GM19351 (cell line): Measurements from ENCODE around the gene PIK3CD.
"Not testable (repeated sequence)": the region's sequence is repeated elsewhere in the genome, so short reads cannot be mapped to it uniquely, and the experiment has no call there.

ENCODE experiments used
- ATAC-seq: cut with Tn5 transposase; IDR thresholded peaks from one replicate; pipeline ENCODE4 v1.9.1; 2021; ENCODE audit warnings: mild to moderate bottlenecking, moderate library complexity; ENCODE audit not compliant: unreplicated experiment

Gene PIK3CD

DNA sequence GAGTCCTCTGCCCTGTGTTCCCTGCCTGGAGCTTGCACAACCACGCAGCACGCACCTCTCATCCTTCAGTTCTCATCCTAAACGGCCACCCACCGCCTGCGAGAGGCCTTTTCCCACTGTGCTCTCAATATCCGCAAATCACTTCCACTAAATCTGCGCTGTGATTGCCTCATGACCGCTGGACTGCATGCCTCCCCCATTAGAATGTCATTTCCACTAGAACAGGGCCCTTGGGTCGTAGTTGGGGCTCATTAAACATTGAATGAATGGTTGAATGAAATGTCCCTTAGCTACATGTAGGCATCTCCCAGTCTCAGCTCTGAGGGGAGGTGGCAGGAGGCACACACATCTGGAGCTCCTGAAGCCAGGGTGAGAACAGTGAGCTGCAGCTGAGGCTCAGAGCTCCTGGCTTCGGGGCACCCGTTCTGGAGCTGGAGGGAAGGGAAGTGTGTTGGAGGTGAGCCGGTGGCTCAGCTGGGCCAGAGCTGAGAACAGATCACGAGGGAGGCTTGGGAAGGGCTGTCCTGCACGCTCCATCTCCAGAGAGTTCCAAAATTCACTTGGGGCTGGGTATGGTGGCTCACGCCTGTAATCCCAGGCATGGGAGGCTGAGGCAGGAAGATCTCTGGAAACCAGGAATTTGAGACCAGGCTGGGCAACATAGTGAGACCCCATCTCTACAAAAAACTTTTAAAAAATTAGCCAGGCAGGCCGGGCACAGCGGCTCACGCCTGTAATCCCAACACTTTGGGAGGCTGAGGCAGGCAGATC is 32.4 kb upstream of the PIK3CD start:
- ATAC-seq = no peak

DNA sequence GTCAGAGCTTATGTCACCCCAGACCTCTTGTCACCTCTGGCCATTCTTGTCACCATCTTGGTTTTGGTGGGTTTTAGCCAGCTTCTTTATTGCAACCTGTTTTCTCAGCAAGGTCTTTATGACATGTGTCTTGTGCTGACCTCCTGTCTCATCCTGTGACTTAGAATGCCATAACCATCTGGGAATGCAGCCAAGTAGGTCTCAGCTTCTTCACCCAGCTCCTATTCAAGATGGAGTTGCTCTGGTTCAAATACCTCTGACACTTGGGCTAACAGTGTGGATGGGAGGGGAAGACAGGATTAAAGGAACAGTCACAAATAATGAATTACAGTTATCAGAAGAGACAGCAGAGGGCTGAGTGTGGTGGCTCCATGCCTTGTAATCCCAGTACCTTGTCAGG is 30.5 kb upstream of the PIK3CD start:
- no peak for ATAC-seq

DNA sequence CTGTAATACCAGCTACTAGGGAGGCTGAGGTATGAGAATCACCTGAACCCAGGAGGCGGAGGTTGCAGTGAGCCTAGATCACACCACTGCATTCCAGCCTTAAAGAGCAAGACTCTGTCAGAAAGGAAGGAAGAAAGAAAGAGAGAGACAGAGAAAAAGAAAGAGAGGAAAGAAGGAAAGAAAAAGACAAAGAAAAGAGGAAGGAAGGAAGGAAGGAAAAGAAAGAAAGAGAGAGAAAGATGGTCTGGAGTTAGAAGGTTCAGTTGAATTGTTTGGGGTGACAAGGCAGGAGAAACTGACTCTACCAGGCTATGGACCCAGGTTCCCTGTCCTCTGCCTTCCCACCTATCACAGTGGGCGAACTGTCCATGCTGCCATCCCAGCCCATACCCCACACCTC is 27.4 kb upstream of the PIK3CD start:
- no peak for ATAC-seq

- ATAC-seq = not testable (repeated sequence)
Measured at GRCh38 chr1:9625030-9625429, 26.5 kb upstream of the PIK3CD start.

DNA sequence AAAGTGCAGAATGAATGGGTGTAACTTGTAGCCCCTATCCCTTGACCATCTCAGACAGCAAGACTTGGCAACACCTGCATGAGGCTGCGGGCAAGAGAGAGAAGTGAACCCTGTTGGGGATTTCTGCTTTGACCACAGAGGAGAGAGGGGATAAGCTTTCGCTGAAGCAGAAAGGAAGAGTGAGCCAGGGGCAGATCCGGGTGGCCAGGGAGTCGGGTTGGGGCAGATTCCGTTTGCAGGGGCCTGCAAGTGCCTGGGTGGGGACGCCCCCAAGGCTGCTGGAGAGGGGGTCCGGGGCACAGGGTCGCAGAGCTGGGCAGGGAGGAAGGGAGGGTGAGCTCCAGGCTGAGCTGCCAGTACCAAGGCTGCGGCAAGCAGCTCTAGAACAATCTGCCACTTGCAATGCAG is 25.3 kb upstream of the PIK3CD start:
- ATAC-seq = peak; percentile 48

- ATAC-seq = peak; percentile 30
Measured at GRCh38 chr1:9628541-9629444, 22.7 kb upstream of the PIK3CD start.

DNA sequence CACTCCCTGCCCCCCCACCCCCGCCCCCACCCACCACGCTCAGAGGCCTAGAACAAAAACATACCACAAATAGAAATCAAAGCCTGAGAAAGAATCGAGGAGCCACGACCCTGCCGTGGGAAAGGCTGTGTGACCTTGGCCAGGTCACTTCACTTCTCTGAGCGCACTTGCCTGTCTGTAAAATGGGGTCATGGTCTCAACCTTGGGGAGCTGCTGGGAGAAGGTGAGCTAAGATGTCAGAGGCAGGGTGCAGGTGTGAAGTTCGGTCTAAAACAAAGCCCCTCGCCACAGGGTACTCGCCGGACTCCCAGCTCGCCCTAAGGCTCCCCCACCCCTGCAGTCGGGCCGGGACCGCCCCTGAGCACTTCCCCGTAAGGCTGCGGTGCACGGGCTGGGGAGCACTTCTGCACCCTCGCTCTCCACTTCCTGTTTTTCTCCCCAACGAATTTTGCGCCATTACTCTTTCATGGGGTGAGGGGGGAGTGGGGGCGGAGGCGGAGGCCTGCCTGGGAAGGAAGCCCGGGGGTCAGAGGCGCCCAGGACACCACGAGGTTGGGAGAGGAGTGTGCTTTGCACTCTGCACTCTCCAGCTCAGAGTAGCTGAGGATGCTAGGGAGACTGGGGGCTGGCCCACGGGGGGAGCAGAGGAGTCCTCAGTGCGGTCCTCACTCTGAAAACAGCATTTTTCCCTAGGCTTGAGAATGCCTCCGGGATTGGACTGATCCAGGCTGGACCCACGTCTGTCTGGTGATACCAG is 21.9 kb upstream of the PIK3CD start:
- peak; percentile 33 for ATAC-seq

- no peak for ATAC-seq
Measured at GRCh38 chr1:9630331-9631111, 21.0 kb upstream of the PIK3CD start.

DNA sequence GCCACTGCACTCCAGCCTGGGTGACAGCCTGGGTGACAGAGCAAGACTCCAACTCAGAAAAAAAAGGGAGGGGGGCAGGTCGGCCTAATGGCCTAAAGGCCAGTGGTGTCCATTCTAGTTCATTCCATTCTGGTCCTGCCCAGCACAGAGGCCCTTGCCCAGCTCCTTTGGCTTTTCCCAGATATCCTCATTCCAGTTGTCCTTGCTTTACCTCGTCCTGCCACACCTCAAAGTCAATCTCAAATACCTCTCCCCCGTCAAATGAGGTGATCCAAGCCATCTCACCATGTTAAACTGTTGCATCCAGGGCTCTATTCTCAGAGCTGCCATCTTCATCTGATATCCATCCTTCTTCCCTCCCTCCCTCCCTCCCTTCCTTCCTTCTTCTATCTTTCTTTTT is 19.9 kb upstream of the PIK3CD start:
- ATAC-seq = no peak

DNA sequence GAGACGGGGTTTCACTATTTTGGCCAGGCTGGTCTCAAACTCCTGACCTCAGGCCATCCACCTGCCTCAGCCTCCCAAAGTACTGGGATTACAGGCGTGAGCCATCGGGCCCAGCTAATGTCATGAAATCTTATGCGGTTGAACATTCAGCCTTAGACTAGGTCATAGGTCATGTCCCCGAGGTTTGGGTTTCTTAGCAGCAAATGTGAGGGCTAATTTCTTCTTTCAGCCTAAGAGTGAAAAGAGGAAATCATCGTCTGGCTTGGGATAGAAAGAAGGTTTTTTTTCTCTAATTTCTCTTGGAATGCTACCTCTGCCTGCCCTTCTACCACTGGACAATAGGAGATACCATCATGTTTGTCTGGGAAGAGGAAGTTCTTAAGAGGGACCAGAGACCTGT is 18.0 kb upstream of the PIK3CD start:
- no peak for ATAC-seq

GRCh38 chr1:9634582-9634981 is 16.9 kb upstream of the PIK3CD start:
- no peak for ATAC-seq

DNA sequence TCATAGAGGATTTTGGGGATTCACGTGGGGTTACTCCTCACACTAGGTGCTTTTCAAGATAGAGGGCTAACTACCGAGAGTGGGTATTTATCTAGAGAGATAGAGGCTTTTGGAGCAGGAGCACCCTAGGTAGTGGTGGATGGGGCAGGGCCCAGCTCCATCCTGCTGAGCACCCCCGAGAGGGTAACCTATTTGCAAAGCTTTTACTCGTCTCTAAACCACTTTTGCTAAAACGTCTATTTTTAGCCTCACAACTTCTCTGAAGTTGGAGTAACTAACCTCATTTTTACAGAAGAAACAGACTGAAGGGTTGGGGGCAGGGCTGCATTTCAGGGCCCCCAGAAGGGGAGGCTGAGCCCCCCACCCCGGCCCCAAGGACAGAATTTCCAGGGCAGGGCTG is 12.3 kb upstream of the PIK3CD start:
- no peak for ATAC-seq

- ATAC-seq = no peak
Measured at GRCh38 chr1:9643351-9644256, 7.9 kb upstream of the PIK3CD start.

- ATAC-seq = no peak
Measured at GRCh38 chr1:9646037-9646436, 5.5 kb upstream of the PIK3CD start.

GRCh38 chr1:9648171-9648570 is 3.4 kb upstream of the PIK3CD start:
- no peak for ATAC-seq

DNA sequence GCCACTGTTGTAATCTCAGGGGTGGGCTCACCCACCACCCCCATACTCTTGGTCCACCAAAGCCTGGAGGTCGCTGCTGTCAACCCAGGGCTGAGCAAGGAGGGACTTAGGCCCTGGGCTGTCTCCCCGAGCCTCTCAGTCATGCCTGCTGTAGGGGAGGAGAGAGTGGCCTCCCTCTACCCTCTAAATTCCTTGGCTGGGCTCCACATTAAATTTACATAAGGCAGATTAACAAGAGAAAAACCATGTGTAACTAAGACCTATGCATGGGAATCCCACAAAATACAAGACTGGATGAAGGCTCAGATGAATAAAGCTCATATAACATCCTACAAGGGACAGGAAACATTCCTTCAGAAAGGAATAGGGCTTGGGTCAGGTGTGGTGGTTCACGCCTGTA is 1.8 kb upstream of the PIK3CD start:
- no peak for ATAC-seq

GRCh38 chr1:9651220-9651564 is 339 bp upstream of the PIK3CD start:
- ATAC-seq = no peak

DNA sequence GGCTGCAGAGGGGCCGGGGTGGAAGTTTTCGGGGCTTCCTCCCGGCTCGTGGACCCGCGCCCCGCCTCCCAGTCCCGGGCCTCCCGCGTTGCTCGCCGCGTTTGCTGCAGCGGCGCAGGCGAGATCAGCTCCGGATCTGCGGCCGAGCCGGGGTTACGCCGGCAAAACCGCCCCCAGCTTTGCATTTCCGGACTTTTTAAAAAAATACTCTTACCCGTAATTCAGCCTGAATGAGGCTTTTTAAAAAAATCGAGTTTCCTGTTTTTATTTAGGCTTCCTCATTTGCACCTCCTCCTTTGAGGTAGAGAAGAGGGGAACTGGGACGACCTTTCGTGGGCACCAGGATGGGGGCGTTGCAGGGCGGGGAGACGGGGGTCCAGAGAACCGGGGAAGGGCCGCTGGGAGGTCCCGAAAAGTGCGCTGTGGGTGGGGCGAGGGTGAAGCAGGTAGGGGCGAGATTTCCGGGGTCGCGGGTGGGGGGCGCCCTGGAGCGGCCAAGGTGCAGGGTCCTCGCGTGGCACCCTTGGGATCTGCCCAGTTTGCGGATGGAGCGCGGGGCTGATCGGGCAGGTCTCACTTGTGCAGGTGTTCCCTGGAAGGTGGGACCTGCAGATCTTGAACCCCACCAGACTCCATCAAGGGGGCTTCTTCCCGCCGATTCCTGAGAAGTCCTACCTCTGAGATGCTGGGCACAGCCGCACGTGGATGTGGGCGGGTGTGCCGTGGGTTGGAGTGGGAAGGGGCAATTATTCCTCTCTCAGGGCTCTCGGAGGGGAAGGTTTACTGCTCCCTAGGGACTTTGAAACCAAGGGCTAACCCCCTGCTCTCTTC is 1.1 kb downstream of the PIK3CD start:
- ATAC-seq = no peak

DNA sequence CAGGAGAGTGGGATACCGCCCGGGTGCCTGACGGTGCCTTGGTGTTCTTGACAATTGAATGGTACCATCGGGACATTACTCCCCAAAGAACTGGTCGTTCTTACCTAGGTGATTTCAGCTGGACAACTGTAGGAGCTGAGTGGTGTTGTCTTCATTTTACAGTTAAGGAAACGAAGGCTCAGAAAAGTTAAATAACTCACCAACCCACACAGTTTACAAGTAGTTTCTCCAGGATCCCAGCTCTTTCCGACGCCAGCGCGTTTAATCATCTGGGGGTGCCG is 1.6 kb downstream of the PIK3CD start:
- no peak for ATAC-seq
